HG03066 (cell line): Measurements from ENCODE around the gene ISG15.
"Not testable (repeated sequence)": the region's sequence is repeated elsewhere in the genome, so short reads cannot be mapped to it uniquely, and the experiment has no call there.

Experiments used
- ATAC-seq: cut with Tn5 transposase; IDR thresholded peaks from one replicate; pipeline ENCODE4 v1.9.1; 2021; ENCODE audit warnings: low read depth; ENCODE audit not compliant: unreplicated experiment

ISG15 gene

GRCh38 chr1:992362-992761 is 20.9 kb upstream of the ISG15 start:
- ATAC-seq = no peak

GRCh38 chr1:993379-993995 is 19.8 kb upstream of the ISG15 start:
- ATAC-seq = no peak

- ATAC-seq = not testable (repeated sequence)
Measured at GRCh38 chr1:994546-994945, 18.8 kb upstream of the ISG15 start.

GRCh38 chr1:995665-996633 is 17.3 kb upstream of the ISG15 start:
- no peak for ATAC-seq

- ATAC-seq = no peak
Measured at GRCh38 chr1:996851-997712, 16.2 kb upstream of the ISG15 start.

GRCh38 chr1:997713-997992 is 15.6 kb upstream of the ISG15 start:
- ATAC-seq = no peak

GRCh38 chr1:997993-998744 is 15.1 kb upstream of the ISG15 start:
- no peak for ATAC-seq

GRCh38 chr1:998745-998994 is 14.6 kb upstream of the ISG15 start:
- ATAC-seq = no peak

- no peak for ATAC-seq
Measured at GRCh38 chr1:998995-999724, 14.1 kb upstream of the ISG15 start.

- no peak for ATAC-seq
Measured at GRCh38 chr1:999725-1000356, 13.5 kb upstream of the ISG15 start, which contains the start of gene HES4. TSS of gene HES4 (minus strand) at chr1:1000097. CDS start at chr1:999973, 124 bp downstream.

GRCh38 chr1:1000357-1001056 is 12.8 kb upstream of the ISG15 start:
- no peak for ATAC-seq

GRCh38 chr1:1001057-1001783 is 12.1 kb upstream of the ISG15 start:
- no peak for ATAC-seq

GRCh38 chr1:1003618-1004419 is 9.5 kb upstream of the ISG15 start:
- no peak for ATAC-seq

GRCh38 chr1:1004420-1004779 is 8.9 kb upstream of the ISG15 start:
- ATAC-seq = no peak

GRCh38 chr1:1004780-1005697 is 8.3 kb upstream of the ISG15 start:
- ATAC-seq = no peak

GRCh38 chr1:1005774-1006304 is 7.5 kb upstream of the ISG15 start:
- ATAC-seq = no peak
